Psoas muscle (tissue), 8 donors: Measurements from ENCODE around the gene PURA. TPM values are rescaled to one million over a fixed set of nuclear protein-coding genes. Genes with fewer than 3 reads are reported as not detected.

Experiments used
- ATAC-seq, 4 donors: fragments of 200-7000 bp; cut with Tn5 transposase; one replicate each; pipeline ENCODE4 v1.9.1; 2020; ENCODE audit warnings: moderate library complexity in 3 of 4, mild to moderate bottlenecking in 2 of 4
- DNase-seq, 2 donors: peaks; one replicate each; pipeline ENCODE4 v3.0.0-alpha.2; 2020
- H3K27ac ChIP-seq: fragments of 200-600 bp; one replicate; pipeline ENCODE4 v1.8.0; 2022
- H3K27me3 ChIP-seq, 3 donors: fragments of 200-600 bp in 1 of 3; one replicate each; pipeline versions ENCODE4 v1.6.1 to v1.8.0; 2013 to 2022; ENCODE audit warnings: low read length in 2 of 3, mild to moderate bottlenecking in 2 of 3, moderate library complexity in 1 of 3; ENCODE audit not compliant: insufficient read depth in 3 of 3
- H3K36me3 ChIP-seq, 2 donors: fragments of 200-600 bp in 1 of 2; one replicate each; pipeline versions ENCODE4 v1.6.1 to v1.8.0; 2013 to 2022; ENCODE audit warnings: low read depth in 1 of 2, mild to moderate bottlenecking in 1 of 2, moderate library complexity in 1 of 2; ENCODE audit not compliant: insufficient read depth in 1 of 2
- H3K4me1 ChIP-seq: fragments of 200-600 bp; one replicate; pipeline ENCODE4 v1.8.0; 2022
- H3K4me3 ChIP-seq: fragments of 200-600 bp; one replicate; pipeline ENCODE4 v1.8.0; 2022; ENCODE audit warnings: mild to moderate bottlenecking
- H3K9me3 ChIP-seq: fragments of 200-600 bp; one replicate; pipeline ENCODE4 v1.8.0; 2022
- WGBS, 3 donors: extraction: QIAGEN DNeasy Blood & Tissue Kit; methylation state at CpG; one replicate each; pipeline versions ENCODE4 v1.1.6 to v1.1.7; 2013; 5-methylcytosine and 5-hydroxymethylcytosine counted together
- intact Hi-C, 2 donors: fragments of 100-400 bp; cut with DNase I; formaldehyde crosslinking; loops; one replicate each; pipeline versions ENCODE4 v1.11.0 to v1.14.2; 2022
- polyA plus RNA-seq, 3 donors: library from polyadenylated mRNA; stranded (reverse); fragments of 200-250 nt; gene quantifications; one replicate each; pipeline ENCODE4 v1.2.3, GENCODE V29; 2013
- total RNA-seq, 4 donors: library from RNA; stranded (reverse); fragmentation: NEBNext Ultra II Directional in 2 of 4; extraction: Animal tissue kit (Norgen Biotek cat#: 25700) in 2 of 4; gene quantifications; one replicate each; pipeline versions ENCODE4 v1.2.1 to v1.2.4, GENCODE V29; 2021 to 2023
- TF ChIP-seq, protein P1 (sequence below): fragments of 200-600 bp; IDR thresholded peaks from one replicate; pipeline ENCODE4 v1.8.0; 2022; ENCODE audit warnings: antibody characterized with exemption
- donor health status: healthy with polysubstance abuse.
- donor health status: DM: no; HTN: no; CAD: no; lungs with moderate emphysema.
- donor health status: Bipolar disorder and iron deficiency.
- donor health status: healthy.
- donor health status: DM: yes; HTN: yes; CAD: no.
- donor health status: DM: no; HTN: no; CAD: no.
- donor health status: DM: no; HTN: no; CAD: no.
- donor health status: DM: yes; HTN: yes; CAD: no.

PURA gene
- total and polyA plus RNA-seq, 7 donors = 3.2 to 20.4 (median 11.8) TPM

DNA sequence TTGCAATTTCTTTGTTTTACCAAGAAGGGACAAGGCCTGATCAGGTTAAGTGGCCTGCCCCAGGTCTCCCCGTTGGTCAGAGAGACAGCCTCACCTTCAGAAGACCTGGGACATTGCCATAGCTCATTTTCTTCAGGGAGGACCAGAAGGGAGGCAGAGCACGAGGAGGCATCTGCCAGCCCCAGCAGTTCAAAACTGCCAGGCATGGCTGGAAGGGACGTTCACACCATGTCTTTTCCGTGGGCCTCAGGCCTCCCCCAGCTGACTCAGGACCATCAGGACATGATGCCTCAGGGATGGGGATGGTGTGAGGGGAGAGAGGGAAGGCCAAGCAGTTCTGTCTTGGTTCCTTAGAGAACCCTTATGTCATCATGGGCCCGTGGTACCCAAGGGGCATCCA, 28.3 kb downstream of the PURA start:
- intact Hi-C loops = loop anchor here in 1 of 2 donors (5.0 kb wide), 1 partner anchor 355 kb away; no protein-coding TSS in a partner anchor
- Histone ChIP-seq H3K27me3 (no peaks in the 10 kb centered on the region), H3K36me3 (no peaks in the 10 kb centered on the region), H3K4me3 (no peak overlapping the region), H3K4me1 (peaks cover 21% of the 10 kb centered on the region), H3K27ac (no peak overlapping the region), H3K9me3 (no peaks in the 10 kb centered on the region)
- 73 to 85% (median 83%) methylated on average over 5 of the region's 5 CpGs for WGBS, 3 donors
- ATAC-seq = no peak
- TF ChIP-seq, protein P1, sequence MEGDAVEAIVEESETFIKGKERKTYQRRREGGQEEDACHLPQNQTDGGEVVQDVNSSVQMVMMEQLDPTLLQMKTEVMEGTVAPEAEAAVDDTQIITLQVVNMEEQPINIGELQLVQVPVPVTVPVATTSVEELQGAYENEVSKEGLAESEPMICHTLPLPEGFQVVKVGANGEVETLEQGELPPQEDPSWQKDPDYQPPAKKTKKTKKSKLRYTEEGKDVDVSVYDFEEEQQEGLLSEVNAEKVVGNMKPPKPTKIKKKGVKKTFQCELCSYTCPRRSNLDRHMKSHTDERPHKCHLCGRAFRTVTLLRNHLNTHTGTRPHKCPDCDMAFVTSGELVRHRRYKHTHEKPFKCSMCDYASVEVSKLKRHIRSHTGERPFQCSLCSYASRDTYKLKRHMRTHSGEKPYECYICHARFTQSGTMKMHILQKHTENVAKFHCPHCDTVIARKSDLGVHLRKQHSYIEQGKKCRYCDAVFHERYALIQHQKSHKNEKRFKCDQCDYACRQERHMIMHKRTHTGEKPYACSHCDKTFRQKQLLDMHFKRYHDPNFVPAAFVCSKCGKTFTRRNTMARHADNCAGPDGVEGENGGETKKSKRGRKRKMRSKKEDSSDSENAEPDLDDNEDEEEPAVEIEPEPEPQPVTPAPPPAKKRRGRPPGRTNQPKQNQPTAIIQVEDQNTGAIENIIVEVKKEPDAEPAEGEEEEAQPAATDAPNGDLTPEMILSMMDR = no peak
- DNase-seq = no peak

DNA sequence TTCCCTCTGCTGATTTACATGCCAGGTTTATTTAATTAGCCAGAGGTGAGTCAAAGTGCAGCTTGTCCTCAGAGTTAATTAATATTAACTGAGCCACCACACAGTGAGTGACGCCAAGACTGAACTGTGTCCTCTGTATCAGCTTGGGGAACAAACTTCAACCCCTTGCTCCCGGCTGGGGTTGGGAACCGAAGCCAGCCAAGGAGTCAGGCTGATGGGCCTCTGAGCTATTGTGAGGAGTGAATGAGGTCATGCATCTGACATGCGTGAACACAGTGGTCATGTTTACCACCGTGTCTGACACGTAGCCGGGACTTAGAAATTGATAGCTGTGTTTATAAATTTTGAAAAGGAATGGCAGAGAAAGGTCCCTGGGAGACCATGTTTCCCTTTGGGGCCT, 28.9 kb downstream of the PURA start:
- H3K9me3 ChIP-seq = no peaks in the 10 kb centered on the region
- no peaks in the 10 kb centered on the region for H3K27me3 ChIP-seq
- no peaks in the 10 kb centered on the region for H3K36me3 ChIP-seq
- H3K4me1 ChIP-seq = peaks cover 21% of the 10 kb centered on the region
- no peak for DNase-seq
- no peak overlapping the region for H3K4me3 ChIP-seq
- TF ChIP-seq, protein P1 = no peak
- no peak overlapping the region for H3K27ac ChIP-seq
- ATAC-seq = no peak
- intact Hi-C loops = loop anchor here in 1 of 2 donors (5.0 kb wide), 1 partner anchor 356 kb away; no protein-coding TSS in a partner anchor
- WGBS, 3 donors = 70 to 83% (median 82%) methylated on average over 7 of the region's 7 CpGs

DNA sequence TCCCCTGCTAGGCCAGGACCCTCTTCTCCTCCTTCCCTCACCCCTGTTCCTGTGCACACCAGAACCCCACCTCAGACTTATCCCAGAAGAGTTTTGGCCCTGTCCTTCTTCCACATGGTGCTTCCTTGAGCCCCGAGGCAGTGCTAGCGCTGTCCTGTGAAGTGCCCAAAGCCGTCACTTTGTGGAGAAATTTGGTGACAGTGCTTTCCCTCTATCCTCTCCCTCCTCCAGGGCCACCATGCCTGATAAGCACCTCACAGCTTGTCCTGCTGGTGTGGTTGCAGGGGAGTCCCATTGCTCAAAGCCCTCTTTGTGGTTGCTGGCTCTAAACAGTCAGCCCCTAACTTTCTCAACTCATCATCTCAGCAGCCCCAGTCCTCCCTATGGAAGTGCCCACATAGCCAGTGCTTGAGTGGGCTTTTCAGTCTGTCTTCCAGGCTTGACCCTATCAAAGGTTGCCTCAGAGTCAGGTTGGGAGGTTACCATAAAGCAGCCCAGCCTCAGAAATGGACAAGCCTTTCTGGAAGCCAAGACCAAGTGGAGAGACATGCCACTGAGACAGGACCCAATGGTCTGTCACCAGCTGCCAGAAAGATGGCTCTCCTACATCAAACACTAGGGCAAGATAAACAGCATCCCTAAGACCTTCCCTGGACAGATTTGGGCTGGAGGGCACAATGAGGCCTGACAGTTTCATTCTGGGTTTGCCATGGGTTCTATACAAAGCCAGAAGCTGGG, 29.8 kb downstream of the PURA start:
- TF ChIP-seq, protein P1 = no peak
- Histone ChIP-seq H3K4me3 (no peak overlapping the region), H3K27me3 (no peaks in the 10 kb centered on the region), H3K4me1 (peaks cover 21% of the 10 kb centered on the region), H3K36me3 (no peaks in the 10 kb centered on the region), H3K27ac (no peak overlapping the region), H3K9me3 (no peaks in the 10 kb centered on the region)
- intact Hi-C loops = loop anchor here in 1 of 2 donors (5.0 kb wide), 1 partner anchor 356 kb away; no protein-coding TSS in a partner anchor
- DNase-seq (no peak), ATAC-seq (no peak)
- WGBS, 3 donors = 94 to 95% (median 94%) methylated on average over 3 of the region's 3 CpGs

DNA sequence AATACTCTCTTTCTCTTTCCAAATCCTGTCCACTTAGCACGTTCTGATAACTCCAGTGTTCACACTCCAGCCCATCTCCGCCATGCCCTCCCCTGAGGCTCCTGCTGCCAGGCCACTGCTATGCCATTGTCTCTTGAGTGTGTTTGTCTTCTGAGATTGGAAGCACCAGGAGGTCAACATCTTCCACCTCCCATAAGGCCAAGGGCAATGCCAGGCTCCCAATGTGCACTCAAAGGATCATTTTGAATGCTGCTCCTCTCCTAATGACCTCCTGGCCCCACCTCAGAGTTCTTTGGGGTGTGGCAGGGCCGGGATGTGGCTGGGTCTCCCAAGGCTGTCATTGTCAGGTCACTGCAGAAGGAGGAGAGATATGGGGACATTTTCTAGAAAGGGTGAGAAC, 31.3 kb downstream of the PURA start:
- Histone ChIP-seq H3K4me1 (peaks cover 21% of the 10 kb centered on the region), H3K9me3 (no peaks in the 10 kb centered on the region), H3K36me3 (no peaks in the 10 kb centered on the region), H3K27ac (no peak overlapping the region), H3K4me3 (peak overlapping the region; percentile 66), H3K27me3 (no peaks in the 10 kb centered on the region)
- TF ChIP-seq, protein P1 = no peak
- WGBS, 3 donors = 79 to 84% (median 82%) methylated on average over 3 of the region's 3 CpGs
- DNase-seq (no peak), ATAC-seq (no peak)
- intact Hi-C loops = loop anchor here (5.0 kb wide), 2 partner anchors 33 to 358 kb away; partner anchors contain the start of gene PURA (in 2 of the 2)
